MG63 (cell line): Measurements from ENCODE around the gene ZFPL1. TPM values are rescaled to one million over a fixed set of nuclear protein-coding genes. Genes with fewer than 3 reads are reported as not detected.
A peak's percentile ranks its signal among the peaks of the same experiment; 100 is the strongest.

Experiments
- DNase-seq: peaks from one replicate; pipeline ENCODE4 v3.0.0-alpha.2; 2020
- H3K27me3 ChIP-seq: fragments of 250-450 bp; sonication (Bioruptor Pico); 2 replicates; pipeline ENCODE4 v1.5.1; 2020; ENCODE audit warnings: mild to moderate bottlenecking, moderate library complexity
- H3K36me3 ChIP-seq: fragments of 250-450 bp; sonication (Bioruptor Pico); 2 replicates; pipeline ENCODE4 v1.5.1; 2020; ENCODE audit warnings: mild to moderate bottlenecking, moderate library complexity
- H3K4me3 ChIP-seq: fragments of 250-450 bp; sonication (Bioruptor Pico); 2 replicates; pipeline ENCODE4 v1.5.1; 2020; ENCODE audit warnings: mild to moderate bottlenecking, moderate library complexity
- H3K9me3 ChIP-seq: fragments of 250-450 bp; sonication (Bioruptor Pico); 2 replicates; pipeline ENCODE4 v1.5.1; 2020; ENCODE audit warnings: mild to moderate bottlenecking, moderate library complexity
- total RNA-seq: library from RNA; depleted of rRNA; stranded (reverse); fragments of >200 nt; shearing (Covaris generic); gene quantifications from 2 replicates; pipeline ENCODE4 v1.2.3, GENCODE V29; 2014; ENCODE audit warnings: low replicate concordance

The ZFPL1 gene
- total RNA-seq, 1 experiment from 2014 or later: 70.2 TPM

DNA sequence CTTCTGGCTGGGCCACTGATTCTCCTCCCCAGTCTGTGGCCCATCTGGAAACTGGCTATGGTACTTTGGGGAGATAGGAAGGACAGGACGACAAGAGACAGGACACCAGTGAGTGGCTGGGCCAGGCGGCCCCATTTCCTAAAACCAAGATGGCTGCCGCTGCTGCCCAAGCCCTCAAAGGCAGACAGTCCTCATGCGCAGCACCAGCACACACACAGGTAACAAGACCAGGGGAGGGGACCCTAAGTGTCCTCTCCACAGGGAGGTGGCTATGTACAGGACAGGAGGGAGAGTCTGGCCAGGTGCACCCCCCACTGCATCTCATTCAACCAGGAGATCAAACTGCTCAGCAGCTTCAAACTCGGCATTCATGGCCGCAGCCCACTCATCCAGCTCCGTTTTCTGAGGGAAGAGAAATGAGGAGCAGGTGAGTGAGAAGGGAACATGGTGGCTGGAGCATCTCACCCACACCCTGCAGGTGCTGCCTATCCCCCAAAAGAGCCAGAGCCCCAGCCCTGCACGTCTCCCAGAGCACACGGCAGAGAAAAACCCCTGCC, 5.2 kb upstream of the ZFPL1 start:
- peaks cover 61% of the 10 kb centered on the region for H3K36me3 ChIP-seq
- no peak overlapping the region for H3K4me3 ChIP-seq
- no peaks in the 10 kb centered on the region for H3K27me3 ChIP-seq
- H3K9me3 ChIP-seq: no peaks in the 10 kb centered on the region
- no peak for DNase-seq

GRCh38 chr11:65083134-65083833, 738 bp upstream of the ZFPL1 start:
- DNase-seq: no peak
- H3K27me3 ChIP-seq: no peaks in the 10 kb centered on the region
- H3K4me3 ChIP-seq: peak overlapping the region; percentile 77
- H3K9me3 ChIP-seq: no peaks in the 10 kb centered on the region
- peaks cover 65% of the 10 kb centered on the region for H3K36me3 ChIP-seq

DNA sequence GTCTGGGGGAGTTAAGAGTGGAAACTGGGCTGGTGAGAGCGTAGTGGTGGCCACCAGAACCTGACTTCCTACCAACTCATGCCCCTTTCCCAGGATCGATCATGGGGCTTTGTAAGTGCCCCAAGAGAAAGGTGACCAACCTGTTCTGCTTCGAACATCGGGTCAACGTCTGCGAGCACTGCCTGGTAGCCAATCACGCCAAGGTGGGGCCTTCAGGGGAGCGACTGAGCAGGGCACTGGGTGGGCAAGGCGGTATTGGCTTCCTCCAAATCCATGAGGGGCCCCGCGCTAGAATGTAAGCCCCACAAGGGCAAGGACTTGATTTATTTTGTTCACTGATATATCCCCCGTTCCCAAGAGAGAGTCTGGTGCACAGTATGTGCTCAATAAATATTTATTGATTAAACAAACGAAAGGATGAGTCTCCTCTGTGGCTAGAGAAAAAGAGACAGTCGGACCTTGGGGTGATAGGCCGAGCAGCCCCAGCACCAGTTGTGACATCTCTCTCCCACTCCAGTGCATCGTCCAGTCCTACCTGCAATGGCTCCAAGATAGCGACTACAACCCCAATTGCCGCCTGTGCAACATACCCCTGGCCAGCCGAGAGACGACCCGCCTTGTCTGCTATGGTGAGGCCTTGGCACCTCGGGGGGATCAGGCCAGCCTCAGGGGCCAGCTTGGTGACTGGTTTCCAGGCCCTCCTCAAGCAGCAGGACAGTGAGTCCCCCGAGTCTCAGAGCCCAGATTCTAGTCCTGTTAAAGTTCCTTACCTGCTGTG, 765 bp downstream of the ZFPL1 start:
- Histone ChIP-seq H3K27me3 (no peaks in the 10 kb centered on the region), H3K4me3 (peak overlapping the region; percentile 77), H3K36me3 (peaks cover 54% of the 10 kb centered on the region), H3K9me3 (no peaks in the 10 kb centered on the region)
- DNase-seq: no peak

- Histone ChIP-seq H3K4me3 (no peak overlapping the region; the same call in 1 of the 2 replicates), H3K36me3 (peaks cover 47% of the 10 kb centered on the region), H3K9me3 (no peaks in the 10 kb centered on the region), H3K27me3 (no peaks in the 10 kb centered on the region)
- no peak for DNase-seq
These were observed 1.4 kb downstream of the ZFPL1 start for GRCh38 chr11:65085446-65085845.

- H3K27me3 ChIP-seq: no peaks in the 10 kb centered on the region
- H3K4me3 ChIP-seq: no peak overlapping the region
- no peaks in the 10 kb centered on the region for H3K9me3 ChIP-seq
- no peak for DNase-seq
- peaks cover 36% of the 10 kb centered on the region for H3K36me3 ChIP-seq
These were observed 2.8 kb downstream of the ZFPL1 start for GRCh38 chr11:65086809-65087208.

DNA sequence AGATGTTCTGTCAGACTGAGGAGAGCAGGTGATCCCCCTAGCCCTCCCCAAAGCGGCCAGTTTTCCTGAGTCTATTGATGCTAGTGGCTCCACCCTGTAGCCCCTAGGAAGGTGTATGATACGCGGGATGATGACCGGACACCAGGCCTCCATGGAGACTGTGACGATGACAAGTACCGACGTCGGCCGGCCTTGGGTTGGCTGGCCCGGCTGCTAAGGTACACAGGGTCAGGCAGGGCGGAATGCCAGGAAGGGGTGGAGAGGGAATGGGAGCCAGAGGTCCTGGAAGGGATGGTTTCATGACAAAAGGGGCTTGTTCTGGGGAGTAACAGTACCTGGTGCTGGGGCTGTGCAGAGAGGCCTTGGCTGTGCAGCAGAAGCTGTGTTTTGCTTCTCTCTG, 3.2 kb downstream of the ZFPL1 start:
- Histone ChIP-seq H3K9me3 (no peaks in the 10 kb centered on the region), H3K27me3 (no peaks in the 10 kb centered on the region), H3K36me3 (peaks cover 32% of the 10 kb centered on the region), H3K4me3 (no peak overlapping the region)
- DNase-seq: no peak

- peaks cover 29% of the 10 kb centered on the region for H3K36me3 ChIP-seq
- no peaks in the 10 kb centered on the region for H3K9me3 ChIP-seq
- DNase-seq: no peak
- no peak overlapping the region for H3K4me3 ChIP-seq
- no peaks in the 10 kb centered on the region for H3K27me3 ChIP-seq
These were observed 3.8 kb downstream of the ZFPL1 start for GRCh38 chr11:65087827-65088226.

DNA sequence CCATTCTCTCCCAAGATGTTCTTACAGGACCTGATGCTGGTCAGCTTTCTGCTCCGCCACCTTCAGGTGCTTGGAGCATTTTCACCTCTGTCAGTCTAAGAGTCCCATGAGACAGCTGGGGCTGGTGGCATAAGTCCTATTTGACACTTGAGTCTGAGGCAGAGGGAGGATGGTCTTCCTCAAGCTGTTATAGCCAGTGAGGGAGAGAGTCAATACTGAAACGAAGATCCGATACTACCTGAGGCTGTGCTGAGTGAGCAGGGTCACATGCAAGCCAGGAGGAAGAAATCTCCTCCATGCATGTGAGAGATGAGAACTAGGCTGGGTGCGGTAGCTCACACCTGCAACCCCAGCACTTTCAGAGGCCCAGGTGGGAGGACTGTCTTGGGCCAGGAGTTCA, 5.6 kb downstream of the ZFPL1 start:
- Histone ChIP-seq H3K27me3 (no peaks in the 10 kb centered on the region), H3K36me3 (peaks cover 25% of the 10 kb centered on the region), H3K9me3 (no peaks in the 10 kb centered on the region), H3K4me3 (no peak overlapping the region)
- DNase-seq: no peak

- DNase-seq: no peak
- no peak overlapping the region for H3K4me3 ChIP-seq
These were observed 6.6 kb downstream of the ZFPL1 start for GRCh38 chr11:65090628-65091027.

DNA sequence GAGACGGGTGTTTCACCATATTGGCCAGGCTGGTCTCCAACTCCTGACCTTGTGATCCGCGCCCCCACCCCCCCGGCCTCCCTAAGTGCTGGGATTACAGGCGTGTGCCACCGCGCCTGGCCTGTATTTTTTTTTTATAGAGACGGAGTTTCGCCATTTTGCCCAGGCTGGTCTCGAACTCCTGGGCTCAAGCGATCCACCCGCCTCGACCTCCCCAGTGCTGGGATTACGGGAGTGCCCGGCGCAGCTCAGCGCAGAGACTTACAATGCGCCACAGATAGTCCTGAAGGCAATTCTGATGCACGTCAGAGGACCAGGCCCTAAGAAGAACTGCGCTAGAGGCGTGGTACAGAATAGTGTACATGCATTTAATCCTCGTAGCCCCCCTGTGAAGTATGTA, 11.4 kb downstream of the ZFPL1 start:
- DNase-seq: no peak
- Histone ChIP-seq H3K9me3 (no peaks in the 10 kb centered on the region), H3K27me3 (no peaks in the 10 kb centered on the region), H3K4me3 (peak overlapping the region; percentile 91), H3K36me3 (peaks cover 7% of the 10 kb centered on the region; the same call in 1 of the 2 replicates)

More at GRCh38 chr11:65090628-65091027, 6.6 kb downstream of the ZFPL1 start:
- Histone ChIP-seq H3K36me3 (peaks cover 19% of the 10 kb centered on the region), H3K27me3 (no peaks in the 10 kb centered on the region), H3K9me3 (no peaks in the 10 kb centered on the region)

DNA sequence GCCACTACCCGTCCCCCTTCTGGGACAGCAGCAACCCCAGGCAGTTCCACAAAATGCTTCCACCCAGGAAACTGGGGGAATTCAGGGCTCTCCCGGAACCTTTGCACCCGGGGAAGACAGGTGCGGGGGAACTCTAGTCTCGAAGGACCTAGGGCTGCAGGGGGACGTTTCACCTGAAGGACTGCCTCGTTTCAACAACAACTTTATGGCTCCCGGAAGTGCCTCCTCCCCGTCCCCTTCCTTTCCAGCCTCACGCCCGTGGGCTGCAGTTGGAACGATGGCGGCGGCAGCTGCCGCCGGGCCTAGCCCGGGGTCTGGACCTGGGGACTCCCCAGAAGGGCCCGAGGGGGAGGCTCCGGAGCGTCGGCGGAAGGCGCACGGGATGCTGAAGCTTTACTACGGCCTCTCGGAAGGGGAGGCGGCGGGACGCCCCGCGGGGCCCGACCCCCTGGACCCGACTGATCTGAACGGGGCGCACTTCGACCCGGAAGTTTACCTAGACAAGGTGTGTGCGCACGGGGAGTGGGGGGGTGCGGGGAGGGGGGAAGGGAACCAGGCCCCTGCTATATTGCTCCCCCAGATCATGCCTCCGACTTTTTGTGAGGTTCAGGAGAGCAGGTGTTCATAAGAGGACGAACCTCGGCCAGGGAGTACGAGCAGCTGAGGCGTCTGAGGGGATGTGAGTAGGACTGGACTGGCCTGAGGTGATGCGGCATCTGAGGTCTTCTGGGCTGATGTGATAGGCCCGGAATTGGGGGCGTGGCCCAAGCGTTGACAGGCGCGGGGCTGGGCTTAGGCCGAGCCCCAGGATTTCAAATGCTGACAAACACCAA, 12.2 kb downstream of the ZFPL1 start, which contains the start of gene VPS51:
TSS of gene VPS51 (plus strand) at position 241 of the 833 bp plus-strand sequence. CDS start at position 278, 37 bp downstream.
- peak; percentile 87 for DNase-seq
- peak within 1 kb of the TSS; percentile 91 for H3K4me3 ChIP-seq

GRCh38 chr11:65096926-65097325, 12.9 kb downstream of the ZFPL1 start:
- Histone ChIP-seq H3K36me3 (peaks cover 10% of the 10 kb centered on the region; the same call in 1 of the 2 replicates), H3K27me3 (no peaks in the 10 kb centered on the region), H3K9me3 (no peaks in the 10 kb centered on the region), H3K4me3 (peak overlapping the region; percentile 91)
- DNase-seq: no peak

More for the DNA sequence above, 12.2 kb downstream of the ZFPL1 start, which contains the start of gene VPS51:
- no peaks in the 10 kb centered on the region for H3K27me3 ChIP-seq
- peaks cover 10% of the 10 kb centered on the region; the same call in 1 of the 2 replicates for H3K36me3 ChIP-seq
- H3K9me3 ChIP-seq: no peaks in the 10 kb centered on the region

DNA sequence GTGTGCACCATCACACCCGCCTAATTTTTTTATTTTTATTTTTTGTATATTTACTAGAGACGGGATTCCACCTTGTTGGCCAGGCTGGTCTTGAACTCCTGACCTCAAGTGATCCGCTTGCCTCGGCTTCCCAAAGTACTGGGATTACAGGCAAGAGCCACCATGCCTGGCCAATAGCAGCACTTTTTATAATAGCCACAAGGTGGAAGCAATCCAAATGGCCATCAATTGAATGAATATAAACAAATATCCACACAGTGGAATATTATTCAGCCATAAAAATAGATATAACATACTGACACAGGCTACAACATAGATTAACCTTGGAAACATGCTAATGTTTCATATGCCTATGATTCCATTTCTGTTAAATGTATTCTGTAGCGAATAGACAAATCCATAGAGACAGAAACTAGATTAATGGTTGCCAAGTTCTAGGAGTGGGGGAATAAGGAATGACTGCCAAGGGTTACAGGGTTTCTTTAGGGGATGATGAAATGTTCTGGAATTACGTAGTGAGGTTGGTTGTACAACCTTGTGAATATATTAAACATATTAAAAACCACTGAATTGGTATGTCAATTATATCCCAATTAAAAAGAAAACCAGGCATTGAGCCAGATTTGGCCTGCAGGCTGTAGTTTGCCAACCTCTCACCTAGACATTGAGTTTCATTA, 16.8 kb downstream of the ZFPL1 start:
- peaks cover 10% of the 10 kb centered on the region for H3K36me3 ChIP-seq
- no peaks in the 10 kb centered on the region for H3K27me3 ChIP-seq
- no peak overlapping the region for H3K4me3 ChIP-seq
- no peak for DNase-seq
- H3K9me3 ChIP-seq: no peaks in the 10 kb centered on the region

DNA sequence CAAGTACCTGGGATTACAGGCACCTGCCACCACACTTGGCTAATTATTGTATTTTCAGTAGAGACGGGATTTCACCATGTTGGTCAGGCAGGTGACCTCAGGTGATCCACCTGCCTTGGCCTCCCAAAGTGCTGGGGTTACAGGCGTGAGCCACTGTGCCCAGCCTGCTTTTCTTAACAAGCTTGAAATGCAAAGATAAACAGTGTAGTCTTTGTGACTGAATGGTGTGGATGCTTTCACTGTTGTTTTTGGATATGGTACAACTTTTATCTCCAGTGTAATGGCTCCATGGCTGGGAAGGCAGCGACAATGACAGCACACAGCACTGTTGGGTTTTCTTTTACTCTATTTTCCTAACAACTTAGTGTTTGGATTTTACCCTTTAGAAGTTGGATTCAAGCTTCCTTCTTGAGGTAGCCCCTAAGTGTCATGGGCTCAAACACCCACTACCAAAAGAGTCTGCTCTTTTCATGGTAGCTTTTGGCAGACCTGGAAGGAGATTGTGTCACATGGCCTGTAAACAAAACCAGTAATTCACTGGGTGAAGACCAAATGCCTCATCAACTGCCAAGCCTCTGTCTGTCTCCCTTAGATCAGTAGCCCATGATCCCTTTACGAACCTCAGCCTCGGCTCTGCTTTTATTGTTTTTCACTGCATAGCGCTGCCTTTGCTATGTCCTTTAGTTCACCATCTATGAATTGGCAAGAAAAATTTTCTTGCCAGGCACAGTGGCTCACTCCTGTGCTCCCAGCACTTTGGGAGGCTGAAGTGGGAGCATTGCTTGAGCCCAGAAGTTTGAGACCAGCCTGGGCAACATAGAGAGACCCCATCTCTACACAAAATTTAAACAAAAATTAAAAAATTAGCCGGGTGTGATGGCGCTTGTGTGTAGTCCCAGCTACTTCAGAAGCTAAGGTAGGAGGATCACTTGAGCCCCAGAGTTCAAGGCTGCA, 18.4 kb downstream of the ZFPL1 start:
- DNase-seq: peak; percentile 56
- H3K36me3 ChIP-seq: peaks cover 10% of the 10 kb centered on the region
- no peaks in the 10 kb centered on the region for H3K9me3 ChIP-seq
- H3K27me3 ChIP-seq: no peaks in the 10 kb centered on the region
- H3K4me3 ChIP-seq: no peak overlapping the region

DNA sequence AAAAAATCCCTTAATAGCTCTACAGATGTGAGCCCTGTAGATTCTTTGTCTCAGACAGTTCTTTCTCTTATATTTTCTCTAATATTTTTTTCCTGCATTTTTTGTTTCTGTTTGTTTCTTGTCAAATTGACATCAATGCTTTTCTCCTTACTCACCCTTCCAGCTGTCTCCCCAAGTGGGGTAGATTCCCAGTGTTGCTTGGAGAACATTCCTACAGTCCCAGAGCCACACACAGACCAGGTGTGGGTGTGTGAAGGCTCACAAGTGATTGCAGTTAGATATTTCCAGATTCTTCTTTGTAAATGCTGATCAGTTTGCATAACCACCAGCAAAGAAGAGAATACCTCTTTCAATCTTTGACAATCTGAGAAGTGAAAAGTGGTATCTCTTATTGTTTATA, 19.5 kb downstream of the ZFPL1 start:
- Histone ChIP-seq H3K4me3 (no peak overlapping the region), H3K9me3 (no peaks in the 10 kb centered on the region), H3K27me3 (no peaks in the 10 kb centered on the region), H3K36me3 (peaks cover 8% of the 10 kb centered on the region)
- DNase-seq: no peak
